Endodermal cell (in vitro differentiated cells): ENCODE data around the gene RALGAPA2. TPM values are rescaled to one million over a fixed set of nuclear protein-coding genes. Genes with fewer than 3 reads are reported as not detected.

Experiments
- DNase-seq: peaks from one replicate; pipeline ENCODE4 v3.0.0-alpha.2; 2017
- H3K27ac ChIP-seq: 2 replicates; pipeline ENCODE4 v1.5.1; 2013; ENCODE audit warnings: mild to moderate bottlenecking, low read depth, low read length, moderate library complexity
- H3K27me3 ChIP-seq: 2 replicates; pipeline ENCODE4 v1.6.1; 2013; ENCODE audit warnings: mild to moderate bottlenecking, low read length, moderate library complexity; ENCODE audit not compliant: insufficient read depth, control insufficient read depth, poor library complexity, severe bottlenecking
- H3K36me3 ChIP-seq: 2 replicates; pipeline ENCODE4 v1.7.0; 2013; ENCODE audit warnings: mild to moderate bottlenecking, low read length, moderate library complexity; ENCODE audit not compliant: control insufficient read depth, insufficient read depth
- H3K4me1 ChIP-seq: one replicate; pipeline ENCODE4 v1.7.0; 2013; ENCODE audit warnings: low read length; ENCODE audit not compliant: control insufficient read depth, insufficient read depth
- H3K4me3 ChIP-seq: 2 replicates; pipeline ENCODE4 v1.5.1; 2013; ENCODE audit warnings: mild to moderate bottlenecking, low read length, moderate library complexity
- H3K9ac ChIP-seq: 2 replicates; pipeline ENCODE4 v1.6.1; 2013; ENCODE audit warnings: mild to moderate bottlenecking, low read length, moderate library complexity; ENCODE audit not compliant: poor library complexity, severe bottlenecking; ENCODE audit errors: extremely low read depth
- H3K9me3 ChIP-seq: 2 replicates; pipeline ENCODE4 v1.6.1; 2013; ENCODE audit warnings: mild to moderate bottlenecking, low read length, moderate library complexity; ENCODE audit not compliant: control insufficient read depth
- H3K27ac Mint-ChIP-seq: 2 replicates; pipeline ENCODE4 v1.8.0; 2020; ENCODE audit warnings: mixed read lengths
- H3K27me3 Mint-ChIP-seq: 2 replicates; pipeline ENCODE4 v1.8.0; 2021; ENCODE audit warnings: mild to moderate bottlenecking, mixed read lengths; ENCODE audit not compliant: insufficient read depth
- H3K36me3 Mint-ChIP-seq: 2 replicates; pipeline ENCODE4 v1.8.0; 2020; ENCODE audit warnings: low read depth, mixed read lengths
- H3K4me1 Mint-ChIP-seq: 2 replicates; pipeline ENCODE4 v1.8.0; 2020; ENCODE audit warnings: mixed read lengths
- H3K4me3 Mint-ChIP-seq: 2 replicates; pipeline ENCODE4 v1.8.0; 2020; ENCODE audit warnings: mild to moderate bottlenecking, moderate library complexity, mixed read lengths
- H3K9me3 Mint-ChIP-seq: 2 replicates; pipeline ENCODE4 v1.8.0; 2020; ENCODE audit warnings: mild to moderate bottlenecking, mixed read lengths
- WGBS, 2 experiments: methylation state at CpG; one replicate each; pipeline versions ENCODE4 v1.1.5 to v1.1.7; 2013; ENCODE audit warnings: missing lambda C conversion rate in 2 of 2, mixed read lengths in 1 of 2; ENCODE audit not compliant: insufficient coverage in 1 of 2, insufficient read length in 1 of 2; 5-methylcytosine and 5-hydroxymethylcytosine counted together
- total RNA-seq, 2 donors: library from RNA; stranded (reverse); fragmentation: NEBNext Ultra II Directional in 1 of 2; extraction: Animal tissue kit (Norgen Biotek cat#: 25700) in 1 of 2; gene quantifications; 2 replicates in 1 of 2; 3 replicates in 1 of 2; pipeline ENCODE4 v1.2.1, GENCODE V29; 2021
- TF ChIP-seq, protein P1 (sequence below): fragments of 200-600 bp; sonication (generic); conservative IDR thresholded peaks from 2 replicates; pipeline ENCODE4 v1.5.0; 2021; ENCODE audit warnings: antibody characterized with exemption, mild to moderate bottlenecking

Gene RALGAPA2
- total RNA-seq, 2 donors from 2014 or later = 19.5 to 24.6 TPM

GRCh38 chr20:20632644-20633043 lies 79.8 kb downstream of the RALGAPA2 start:
- TF ChIP-seq, protein P1, sequence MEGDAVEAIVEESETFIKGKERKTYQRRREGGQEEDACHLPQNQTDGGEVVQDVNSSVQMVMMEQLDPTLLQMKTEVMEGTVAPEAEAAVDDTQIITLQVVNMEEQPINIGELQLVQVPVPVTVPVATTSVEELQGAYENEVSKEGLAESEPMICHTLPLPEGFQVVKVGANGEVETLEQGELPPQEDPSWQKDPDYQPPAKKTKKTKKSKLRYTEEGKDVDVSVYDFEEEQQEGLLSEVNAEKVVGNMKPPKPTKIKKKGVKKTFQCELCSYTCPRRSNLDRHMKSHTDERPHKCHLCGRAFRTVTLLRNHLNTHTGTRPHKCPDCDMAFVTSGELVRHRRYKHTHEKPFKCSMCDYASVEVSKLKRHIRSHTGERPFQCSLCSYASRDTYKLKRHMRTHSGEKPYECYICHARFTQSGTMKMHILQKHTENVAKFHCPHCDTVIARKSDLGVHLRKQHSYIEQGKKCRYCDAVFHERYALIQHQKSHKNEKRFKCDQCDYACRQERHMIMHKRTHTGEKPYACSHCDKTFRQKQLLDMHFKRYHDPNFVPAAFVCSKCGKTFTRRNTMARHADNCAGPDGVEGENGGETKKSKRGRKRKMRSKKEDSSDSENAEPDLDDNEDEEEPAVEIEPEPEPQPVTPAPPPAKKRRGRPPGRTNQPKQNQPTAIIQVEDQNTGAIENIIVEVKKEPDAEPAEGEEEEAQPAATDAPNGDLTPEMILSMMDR = no peak
- no peaks in the 10 kb centered on the region for H3K4me1 Mint-ChIP-seq

DNA sequence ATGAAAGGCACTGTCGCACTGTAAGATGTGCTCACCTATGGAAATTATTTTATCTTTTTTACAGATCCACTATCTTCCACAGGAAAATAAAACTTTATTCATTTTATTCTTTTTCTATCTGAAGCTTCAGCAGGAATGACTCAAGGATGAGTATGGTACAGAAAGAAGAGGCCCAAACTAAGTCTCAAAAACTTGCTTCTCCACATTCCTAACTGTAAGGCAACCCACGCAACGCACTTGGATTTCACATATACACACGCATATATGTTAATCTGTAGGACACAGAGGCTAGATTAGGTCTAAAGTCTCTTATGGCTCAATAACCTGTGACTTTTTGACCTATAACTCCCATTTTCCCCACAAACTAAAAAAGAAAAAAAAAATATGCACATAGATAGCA lies 81.9 kb downstream of the RALGAPA2 start:
- TF ChIP-seq, protein P1 = no peak
- no peak overlapping the region for H3K27ac ChIP-seq
- WGBS, 2 experiments = 98 to 100% methylated on average over 2 to 4 of the region's 4 CpGs
- Mint-ChIP-seq H3K4me3 (no peak overlapping the region), H3K27me3 (no peaks in the 10 kb centered on the region), H3K27ac (no peak overlapping the region), H3K36me3 (peaks cover 31% of the 10 kb centered on the region), H3K9me3 (no peaks in the 10 kb centered on the region), H3K4me1 (no peaks in the 10 kb centered on the region)
- H3K9ac ChIP-seq = no peak overlapping the region
- DNase-seq = no peak
- no peaks in the 10 kb centered on the region for H3K4me1 ChIP-seq
- no peak overlapping the region for H3K4me3 ChIP-seq
- H3K9me3 ChIP-seq = no peaks in the 10 kb centered on the region
- no peaks in the 10 kb centered on the region for H3K27me3 ChIP-seq
- H3K36me3 ChIP-seq = peaks cover 24% of the 10 kb centered on the region

More at GRCh38 chr20:20632644-20633043, 79.8 kb downstream of the RALGAPA2 start:
- H3K27ac Mint-ChIP-seq = no peak overlapping the region
- no peak overlapping the region for H3K4me3 Mint-ChIP-seq
- Histone ChIP-seq H3K4me3 (no peak overlapping the region), H3K36me3 (peaks cover 33% of the 10 kb centered on the region), H3K9me3 (no peaks in the 10 kb centered on the region), H3K27ac (no peak overlapping the region), H3K9ac (no peak overlapping the region), H3K4me1 (no peaks in the 10 kb centered on the region), H3K27me3 (no peaks in the 10 kb centered on the region)
- peaks cover 31% of the 10 kb centered on the region for H3K36me3 Mint-ChIP-seq
- 85 to 91% methylated on average over 1 to 2 of the region's 2 CpGs for WGBS, 2 experiments
- H3K9me3 Mint-ChIP-seq = no peaks in the 10 kb centered on the region
- H3K27me3 Mint-ChIP-seq = no peaks in the 10 kb centered on the region
- no peak for DNase-seq

- 99 to 100% methylated on average over 2 to 3 of the region's 3 CpGs for WGBS, 2 experiments
- H3K27ac Mint-ChIP-seq = no peak overlapping the region
- DNase-seq = no peak
- no peak overlapping the region for H3K4me3 Mint-ChIP-seq
- H3K36me3 Mint-ChIP-seq = peaks cover 30% of the 10 kb centered on the region
- no peak overlapping the region for H3K9ac ChIP-seq
- no peaks in the 10 kb centered on the region for H3K9me3 ChIP-seq
- TF ChIP-seq, protein P1 = no peak
- no peaks in the 10 kb centered on the region for H3K27me3 Mint-ChIP-seq
- no peak overlapping the region for H3K27ac ChIP-seq
- no peaks in the 10 kb centered on the region for H3K27me3 ChIP-seq
- no peak overlapping the region for H3K4me3 ChIP-seq
- peaks cover 15% of the 10 kb centered on the region for H3K36me3 ChIP-seq
- H3K4me1 Mint-ChIP-seq = no peaks in the 10 kb centered on the region
- H3K4me1 ChIP-seq = no peaks in the 10 kb centered on the region
- no peaks in the 10 kb centered on the region for H3K9me3 Mint-ChIP-seq
Observed at GRCh38 chr20:20629556-20630188, 82.8 kb downstream of the RALGAPA2 start.
